DLD1 (cell line): ENCODE data around the gene RNF220.

Source experiments
- in situ Hi-C: cut with HindIII; loops from 2 replicates; pipeline ENCODE4 v1.10.0; 2017; ENCODE audit warnings: low sequenced_read_pairs

Gene RNF220

GRCh38 chr1:44631333-44631646 is 226.2 kb downstream of the RNF220 start:
- in situ Hi-C loops: no loop called here

GRCh38 chr1:44631647-44632539 is 226.8 kb downstream of the RNF220 start:
- in situ Hi-C loops: no loop called here

- in situ Hi-C loops: no loop called here
Measured at GRCh38 chr1:44632598-44632997, 227.5 kb downstream of the RNF220 start.

- in situ Hi-C loops: no loop called here
Measured at GRCh38 chr1:44634606-44635189, 229.6 kb downstream of the RNF220 start.

- in situ Hi-C loops: no loop called here
Measured at GRCh38 chr1:44635439-44635838, 230.4 kb downstream of the RNF220 start.

- in situ Hi-C loops: no loop called here
Measured at GRCh38 chr1:44636083-44636687, 231.1 kb downstream of the RNF220 start.

GRCh38 chr1:44636688-44637598 is 231.9 kb downstream of the RNF220 start:
- in situ Hi-C loops: no loop called here

- in situ Hi-C loops: no loop called here
Measured at GRCh38 chr1:44637702-44638411, 232.8 kb downstream of the RNF220 start.

GRCh38 chr1:44640200-44640853 is 235.3 kb downstream of the RNF220 start:
- in situ Hi-C loops: no loop called here

- in situ Hi-C loops: no loop called here
Measured at GRCh38 chr1:44641126-44642102, 236.4 kb downstream of the RNF220 start.

GRCh38 chr1:44642255-44642654 is 237.2 kb downstream of the RNF220 start:
- in situ Hi-C loops: no loop called here

GRCh38 chr1:44642925-44643324 is 237.9 kb downstream of the RNF220 start:
- in situ Hi-C loops: no loop called here

GRCh38 chr1:44643721-44644334 is 238.8 kb downstream of the RNF220 start:
- in situ Hi-C loops: no loop called here

- in situ Hi-C loops: no loop called here
Measured at GRCh38 chr1:44644806-44645205, 239.8 kb downstream of the RNF220 start.

GRCh38 chr1:44645476-44646244 is 240.6 kb downstream of the RNF220 start:
- in situ Hi-C loops: no loop called here

- in situ Hi-C loops: no loop called here
Measured at GRCh38 chr1:44646261-44647110, 241.4 kb downstream of the RNF220 start.

- in situ Hi-C loops: no loop called here
Measured at GRCh38 chr1:44647896-44648295, 242.8 kb downstream of the RNF220 start.
